Activated T-cell treated with anti-CD3 and anti-CD28 coated beads for 24 hours (primary cell): ENCODE data around the gene RNF114.
"Not testable (repeated sequence)": the region's sequence is repeated elsewhere in the genome, so short reads cannot be mapped to it uniquely, and the experiment has no call there.

Source experiments
- DNase-seq: peaks from one replicate; pipeline ENCODE4 v3.0.0-alpha.2; 2020; ENCODE audit warnings: low read depth

The RNF114 gene

DNA sequence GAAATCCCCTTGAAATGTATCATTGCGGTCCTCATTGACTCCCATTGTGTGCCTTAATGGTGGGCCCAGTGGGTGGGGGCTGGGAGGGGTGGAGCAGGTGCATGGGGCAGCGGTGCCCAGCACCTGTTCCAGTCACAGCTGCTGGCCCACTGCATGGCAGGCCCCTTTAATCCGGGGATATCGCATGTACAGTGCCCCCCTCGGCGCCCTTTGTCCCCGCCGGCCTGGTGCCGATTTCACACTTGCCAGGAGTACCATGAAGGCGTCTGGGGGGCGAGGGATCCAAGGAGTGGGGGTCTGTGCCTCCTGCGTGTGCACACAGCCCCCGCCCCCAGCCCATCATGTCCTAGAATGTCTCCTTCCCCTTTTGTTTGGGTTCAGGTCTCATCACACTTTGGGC is 49.4 kb downstream of the RNF114 start:
- DNase-seq, result no peak

DNA sequence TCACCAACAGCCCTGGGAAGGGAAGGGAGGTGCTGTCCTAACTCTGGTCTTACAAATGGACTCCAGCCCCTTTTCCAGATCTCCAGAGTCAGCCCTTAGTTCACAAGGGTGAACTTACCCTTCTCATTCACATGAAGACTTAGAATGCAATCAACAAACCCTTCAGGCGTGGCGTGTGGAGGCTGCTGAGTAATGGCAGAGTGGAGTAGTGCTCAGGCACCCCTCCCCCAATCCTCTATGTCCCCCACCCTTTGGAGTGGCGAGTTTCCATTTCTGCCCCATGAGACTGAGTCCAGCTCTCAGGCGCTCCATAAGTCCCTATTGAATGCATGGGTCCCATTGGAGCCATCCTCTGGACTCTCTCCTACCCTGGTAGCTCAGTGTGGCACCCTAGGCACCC is 49.9 kb downstream of the RNF114 start:
- no peak for DNase-seq

DNA sequence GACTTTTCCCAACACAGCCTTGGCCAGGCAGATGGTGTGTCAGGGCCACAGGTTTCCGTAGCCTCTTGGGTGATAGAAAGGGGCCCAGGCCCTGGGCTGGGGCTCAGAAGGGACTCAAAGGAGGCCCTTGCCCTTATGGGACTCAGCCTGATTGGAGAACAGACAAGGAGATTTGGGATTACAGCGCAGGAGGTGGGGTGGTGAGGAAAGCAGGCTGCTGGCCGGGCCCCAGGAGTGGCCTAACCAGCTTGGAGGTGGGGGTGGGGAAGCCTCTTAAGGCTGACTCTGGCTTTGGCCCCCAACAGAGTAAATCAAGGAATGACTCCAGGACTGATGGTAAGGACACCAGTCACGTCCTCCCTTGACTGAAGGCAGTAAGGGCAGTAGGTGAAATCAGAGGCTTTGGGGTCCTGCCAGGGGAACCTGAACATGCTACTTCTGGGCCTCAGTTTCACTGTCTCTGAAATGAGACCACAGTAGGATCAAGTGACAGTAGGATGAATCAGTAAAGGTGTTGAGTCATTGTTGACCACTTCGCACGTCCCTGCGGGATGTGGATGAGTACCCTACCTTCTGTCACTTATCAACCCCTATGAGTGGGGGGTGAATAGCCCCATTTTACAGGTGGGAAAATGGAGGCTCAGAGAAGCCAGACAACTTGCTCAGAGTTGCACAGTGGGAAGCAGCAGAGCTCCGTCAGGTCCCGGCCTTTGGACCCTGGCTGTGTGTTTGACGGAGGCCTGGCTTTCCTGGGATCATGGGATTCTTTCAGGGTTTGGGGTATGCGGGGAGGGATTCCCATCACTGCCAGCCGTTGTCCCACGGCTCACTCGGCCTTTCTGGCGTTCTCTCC is 51.0 kb downstream of the RNF114 start:
- no peak for DNase-seq

DNA sequence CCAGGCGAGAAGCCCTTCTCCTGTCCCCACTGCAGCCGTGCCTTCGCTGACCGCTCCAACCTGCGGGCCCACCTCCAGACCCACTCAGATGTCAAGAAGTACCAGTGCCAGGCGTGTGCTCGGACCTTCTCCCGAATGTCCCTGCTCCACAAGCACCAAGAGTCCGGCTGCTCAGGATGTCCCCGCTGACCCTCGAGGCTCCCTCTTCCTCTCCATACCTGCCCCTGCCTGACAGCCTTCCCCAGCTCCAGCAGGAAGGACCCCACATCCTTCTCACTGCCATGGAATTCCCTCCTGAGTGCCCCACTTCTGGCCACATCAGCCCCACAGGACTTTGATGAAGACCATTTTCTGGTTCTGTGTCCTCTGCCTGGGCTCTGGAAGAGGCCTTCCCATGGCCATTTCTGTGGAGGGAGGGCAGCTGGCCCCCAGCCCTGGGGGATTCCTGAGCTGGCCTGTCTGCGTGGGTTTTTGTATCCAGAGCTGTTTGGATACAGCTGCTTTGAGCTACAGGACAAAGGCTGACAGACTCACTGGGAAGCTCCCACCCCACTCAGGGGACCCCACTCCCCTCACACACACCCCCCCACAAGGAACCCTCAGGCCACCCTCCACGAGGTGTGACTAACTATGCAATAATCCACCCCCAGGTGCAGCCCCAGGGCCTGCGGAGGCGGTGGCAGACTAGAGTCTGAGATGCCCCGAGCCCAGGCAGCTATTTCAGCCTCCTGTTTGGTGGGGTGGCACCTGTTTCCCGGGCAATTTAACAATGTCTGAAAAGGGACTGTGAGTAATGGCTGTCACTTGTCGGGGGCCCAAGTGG is 51.9 kb downstream of the RNF114 start:
- no peak for DNase-seq

- no peak for DNase-seq
Measured at GRCh38 chr20:49989234-49990065, 53.3 kb downstream of the RNF114 start.

DNA sequence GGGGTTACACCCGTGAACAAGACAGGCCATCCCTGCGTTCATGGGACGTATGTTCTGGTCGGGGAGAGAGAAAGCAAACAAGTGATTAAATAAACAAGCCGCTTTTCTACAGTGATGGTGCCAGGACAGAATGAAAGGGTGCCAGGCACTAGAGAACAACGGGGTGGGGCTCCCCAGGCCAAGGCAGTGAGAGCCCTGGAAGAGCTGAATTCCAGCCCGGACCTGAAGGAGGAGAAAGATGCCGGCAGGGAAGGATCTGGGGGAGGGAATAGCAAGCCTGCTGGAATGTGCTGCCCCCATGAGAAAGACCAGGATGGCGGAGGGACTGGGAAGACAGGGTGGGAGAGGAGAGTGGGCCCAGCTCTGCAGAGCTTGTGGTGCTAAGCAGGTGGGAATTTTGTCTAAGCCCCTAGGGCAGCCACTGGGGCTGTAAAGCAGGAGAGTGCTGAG is 54.1 kb downstream of the RNF114 start:
- DNase-seq, result no peak

DNA sequence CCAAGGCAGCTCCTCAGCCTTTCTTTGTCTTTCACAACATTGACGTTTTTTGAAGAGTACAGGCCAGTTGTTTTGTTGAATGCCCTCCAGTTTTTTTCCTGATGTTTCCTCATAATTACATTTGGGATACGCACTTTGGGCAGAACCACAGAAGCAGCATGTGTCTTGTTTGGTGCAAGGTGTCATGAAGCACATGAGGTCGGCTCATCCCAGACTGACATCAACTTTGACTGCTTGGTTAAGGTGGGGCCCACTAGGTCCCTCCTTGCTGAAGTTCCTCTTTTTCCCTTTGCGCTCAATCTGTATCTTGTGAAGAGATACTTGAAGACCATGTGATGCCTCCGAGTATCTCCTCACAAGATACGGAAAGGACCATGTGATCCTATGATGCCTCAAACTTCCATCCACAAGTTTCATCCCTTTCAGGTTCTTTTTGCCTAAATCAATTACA is 57.1 kb downstream of the RNF114 start:
- no peak for DNase-seq

DNA sequence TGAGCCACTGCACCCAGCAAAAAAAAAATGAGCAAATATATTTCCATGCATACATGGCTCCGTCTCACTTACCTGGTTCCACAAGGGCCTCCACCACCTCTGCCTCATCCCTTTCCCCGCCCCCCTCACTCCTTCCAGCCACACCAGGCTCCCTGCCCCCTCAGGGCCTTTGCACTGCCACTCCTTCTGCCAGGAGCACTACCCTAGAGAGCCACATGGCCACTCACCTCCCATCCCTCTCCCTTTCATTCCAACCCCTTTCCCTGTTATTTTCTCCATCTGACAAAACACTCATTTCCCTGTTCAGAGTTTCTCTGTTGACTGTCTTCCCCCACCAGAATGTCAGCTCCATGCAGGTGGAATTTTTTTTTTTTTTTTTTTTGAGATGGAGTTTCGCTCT is 59.4 kb downstream of the RNF114 start:
- no peak for DNase-seq

DNA sequence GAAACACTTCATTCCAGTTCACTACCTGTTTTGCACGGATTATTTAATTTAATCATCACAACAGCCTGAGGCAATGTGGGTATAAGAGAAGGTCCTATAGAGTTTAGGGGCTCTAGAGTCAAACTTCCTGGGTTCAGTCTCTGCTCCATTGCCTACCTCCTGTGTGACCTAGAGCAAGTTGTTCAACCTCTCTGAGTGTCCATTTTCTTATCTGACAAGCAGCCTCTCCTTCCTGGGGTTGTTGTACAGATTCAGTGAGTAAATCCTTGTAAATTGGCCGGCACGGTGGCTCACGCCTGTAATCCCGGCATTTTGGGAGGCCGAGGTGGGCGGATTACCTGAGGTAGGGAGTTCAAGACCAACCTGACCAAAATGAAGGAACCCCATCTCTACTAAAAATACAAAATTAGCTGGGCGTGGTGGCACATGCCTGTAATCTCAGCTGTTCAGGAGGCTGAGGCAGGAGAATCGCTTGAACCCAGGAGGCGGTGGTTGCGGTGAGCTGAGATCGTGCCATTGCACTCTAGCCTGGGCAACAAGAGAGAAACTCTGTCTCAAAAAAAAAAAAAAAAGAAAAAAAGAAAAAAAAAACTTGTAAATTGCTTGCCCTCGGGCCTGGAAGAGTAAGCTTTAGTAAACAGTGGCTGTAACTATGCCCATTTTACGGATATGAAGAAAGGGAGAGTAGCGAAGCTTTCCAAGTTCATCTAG is 62.4 kb downstream of the RNF114 start:
- DNase-seq, result not testable (repeated sequence)

- no peak for DNase-seq
Measured at GRCh38 chr20:49999329-49999728, 63.1 kb downstream of the RNF114 start.

DNA sequence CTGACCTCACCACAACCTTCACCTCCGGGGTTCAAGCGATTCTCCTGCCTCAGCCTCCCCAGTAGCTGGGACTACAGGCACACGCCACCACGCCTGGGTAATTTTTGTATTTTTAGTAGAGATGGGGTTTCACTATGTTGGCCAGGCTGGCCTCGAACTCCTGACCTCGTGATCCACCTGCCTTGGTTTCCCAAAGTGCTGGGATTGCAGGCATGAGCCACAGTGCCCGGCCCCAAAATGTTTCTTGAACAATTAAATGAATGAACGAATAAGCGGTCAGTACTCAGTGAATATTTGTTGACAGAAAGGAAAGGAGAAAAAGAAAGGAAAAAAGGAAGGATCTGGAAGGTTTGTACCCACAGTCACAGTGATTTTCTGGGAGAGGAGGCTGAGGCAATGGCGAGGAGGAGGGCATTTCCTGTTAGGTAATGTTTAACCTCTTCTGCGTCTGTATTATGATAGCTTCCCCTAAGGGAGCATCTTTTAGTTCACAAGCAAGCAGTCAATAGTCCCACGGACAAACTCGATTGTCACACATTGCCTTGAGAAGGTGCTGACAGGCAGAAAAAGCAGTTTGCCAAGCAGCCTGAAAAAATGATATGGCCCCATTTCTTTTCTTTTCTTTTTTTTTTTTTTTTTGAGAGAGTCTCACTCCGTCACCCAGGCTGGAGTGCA is 64.5 kb downstream of the RNF114 start:
- DNase-seq, result not testable (repeated sequence)

GRCh38 chr20:50001784-50002311 is 65.7 kb downstream of the RNF114 start:
- no peak for DNase-seq

DNA sequence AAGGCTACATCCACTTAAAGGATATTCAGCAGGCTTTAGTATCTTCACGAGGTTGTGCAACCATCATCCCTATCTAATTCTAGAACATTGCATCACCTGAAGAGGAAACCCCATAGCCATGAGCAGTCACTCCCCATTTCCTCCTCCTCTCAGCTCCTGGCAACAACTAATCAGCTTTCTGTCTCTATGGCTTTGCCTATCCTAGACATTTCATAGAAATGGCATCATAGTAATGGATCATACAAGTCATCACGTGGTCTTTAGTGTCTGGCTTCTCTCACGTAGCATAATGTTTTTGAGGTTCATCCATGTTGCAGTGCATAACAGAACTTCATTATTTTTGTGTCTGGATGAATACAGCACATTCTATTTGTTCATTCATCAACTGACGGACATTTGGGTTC is 67.1 kb downstream of the RNF114 start:
- no peak for DNase-seq
